GM10248 (cell line): ENCODE results near the gene ZKSCAN2.

Experiments
- CTCF ChIA-PET: fragments of 300-600 bp; sonication (Branson Sonifier 250); formaldehyde crosslinking; extraction: SDS; loops from one replicate; lab custom pipeline; 2021; ENCODE audit warnings: antibody characterized with exemption; lab: Yijun Ruan, JAX
- POLR2A ChIA-PET: fragments of 350-650 bp; sonication (Branson Sonifier 250); formaldehyde crosslinking; extraction: SDS; loops from one replicate; lab custom pipeline; 2020; ENCODE audit warnings: antibody characterized with exemption; lab: Yijun Ruan, JAX
- DNase-seq: peaks from one replicate; pipeline ENCODE4 v3.0.0; 2012; ENCODE audit errors: extremely low spot score
- CTCF ChIP-seq: IDR thresholded peaks from 2 replicates; pipeline ENCODE4 v1.5.1; 2012; ENCODE audit warnings: mild to moderate bottlenecking, low read depth; ENCODE audit errors: extremely low read depth, missing control alignments, control extremely low read depth

Gene ZKSCAN2

GRCh38 chr16:25257470-25257955 is at the start of gene ZKSCAN2:
ZKSCAN2 (minus strand) TSS chr16:25257845; CDS start chr16:25257127, 718 bp downstream.
- peak; percentile 93 for DNase-seq
- no peak for TF ChIP-seq CTCF
- ChIA-PET CTCF (interaction anchor here (1.0 to 1.6 kb wide), 2 partner anchors 24 to 32 kb away, joined by 3 to 5 read pairs; no protein-coding TSS in a partner anchor), POLR2A (no interaction called here)

- ChIA-PET POLR2A (no interaction called here), CTCF (interaction anchor here (2.0 kb wide), 1 partner anchor 24 kb away, joined by 5 read pairs; no protein-coding TSS in a partner anchor)
- no peak for DNase-seq
- no peak for TF ChIP-seq CTCF
Observed at GRCh38 chr16:25299792-25300590, 42.3 kb upstream of the ZKSCAN2 start.

- TF ChIP-seq CTCF, result no peak
- CTCF ChIA-PET, result no interaction called here
- POLR2A ChIA-PET, result no interaction called here
- no peak for DNase-seq
Observed at GRCh38 chr16:25298165-25298872, 40.7 kb upstream of the ZKSCAN2 start.

GRCh38 chr16:25297151-25297787 is 39.6 kb upstream of the ZKSCAN2 start:
- DNase-seq, result no peak
- CTCF ChIA-PET, result no interaction called here
- POLR2A ChIA-PET, result no interaction called here
- TF ChIP-seq CTCF, result no peak

- DNase-seq, result no peak
- ChIA-PET POLR2A (no interaction called here), CTCF (no interaction called here)
- no peak for TF ChIP-seq CTCF
Observed at GRCh38 chr16:25291580-25291979, 33.9 kb upstream of the ZKSCAN2 start.

GRCh38 chr16:25289466-25289865 is 31.8 kb upstream of the ZKSCAN2 start:
- no peak for DNase-seq
- POLR2A ChIA-PET, result no interaction called here
- no peak for TF ChIP-seq CTCF
- CTCF ChIA-PET, result no interaction called here
